GM21360 (cell line): Measurements from ENCODE around the gene FBXL17.

ENCODE experiments used
- ATAC-seq: cut with Tn5 transposase; IDR thresholded peaks from one replicate; pipeline ENCODE4 v1.9.1; 2021; ENCODE audit warnings: mild to moderate bottlenecking, moderate library complexity; ENCODE audit not compliant: unreplicated experiment

The FBXL17 gene

GRCh38 chr5:108255468-108255867 is 126.4 kb downstream of the FBXL17 start:
- ATAC-seq: no peak

- no peak for ATAC-seq
These were observed 130.5 kb downstream of the FBXL17 start for GRCh38 chr5:108251350-108251749.

GRCh38 chr5:108249785-108250426 is 132.0 kb downstream of the FBXL17 start:
- ATAC-seq: no peak

DNA sequence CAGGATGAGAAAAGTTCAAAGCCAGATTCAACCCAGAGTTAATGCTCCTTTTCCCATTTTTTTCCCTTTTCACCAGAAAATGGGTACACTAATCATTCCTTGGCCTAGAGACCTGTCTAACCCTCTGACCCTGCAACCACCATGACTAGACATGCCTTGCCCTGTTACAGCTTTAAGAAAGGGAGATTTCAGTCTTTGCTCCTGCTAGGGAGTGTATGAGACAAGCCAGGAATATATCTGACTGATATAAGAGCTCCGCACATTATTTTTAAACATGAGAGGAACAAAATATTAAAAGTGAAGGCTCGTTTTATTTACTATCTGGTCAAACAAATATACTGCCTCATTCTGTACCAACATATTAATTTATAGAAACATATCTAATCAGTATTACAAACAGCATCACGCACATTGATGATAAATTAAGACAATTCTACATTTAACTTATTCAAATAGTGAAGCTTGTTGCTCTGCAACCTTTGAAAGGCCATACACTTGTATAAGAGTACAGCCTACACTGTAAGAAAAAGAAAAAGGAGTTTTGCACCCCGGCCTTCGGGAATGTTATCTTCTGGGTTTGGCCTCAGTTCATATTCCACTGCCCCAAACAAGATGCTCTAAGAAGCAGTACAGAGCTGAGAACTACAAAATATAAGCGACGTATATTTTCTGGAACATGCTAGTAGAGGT is 132.7 kb downstream of the FBXL17 start:
- ATAC-seq: no peak

DNA sequence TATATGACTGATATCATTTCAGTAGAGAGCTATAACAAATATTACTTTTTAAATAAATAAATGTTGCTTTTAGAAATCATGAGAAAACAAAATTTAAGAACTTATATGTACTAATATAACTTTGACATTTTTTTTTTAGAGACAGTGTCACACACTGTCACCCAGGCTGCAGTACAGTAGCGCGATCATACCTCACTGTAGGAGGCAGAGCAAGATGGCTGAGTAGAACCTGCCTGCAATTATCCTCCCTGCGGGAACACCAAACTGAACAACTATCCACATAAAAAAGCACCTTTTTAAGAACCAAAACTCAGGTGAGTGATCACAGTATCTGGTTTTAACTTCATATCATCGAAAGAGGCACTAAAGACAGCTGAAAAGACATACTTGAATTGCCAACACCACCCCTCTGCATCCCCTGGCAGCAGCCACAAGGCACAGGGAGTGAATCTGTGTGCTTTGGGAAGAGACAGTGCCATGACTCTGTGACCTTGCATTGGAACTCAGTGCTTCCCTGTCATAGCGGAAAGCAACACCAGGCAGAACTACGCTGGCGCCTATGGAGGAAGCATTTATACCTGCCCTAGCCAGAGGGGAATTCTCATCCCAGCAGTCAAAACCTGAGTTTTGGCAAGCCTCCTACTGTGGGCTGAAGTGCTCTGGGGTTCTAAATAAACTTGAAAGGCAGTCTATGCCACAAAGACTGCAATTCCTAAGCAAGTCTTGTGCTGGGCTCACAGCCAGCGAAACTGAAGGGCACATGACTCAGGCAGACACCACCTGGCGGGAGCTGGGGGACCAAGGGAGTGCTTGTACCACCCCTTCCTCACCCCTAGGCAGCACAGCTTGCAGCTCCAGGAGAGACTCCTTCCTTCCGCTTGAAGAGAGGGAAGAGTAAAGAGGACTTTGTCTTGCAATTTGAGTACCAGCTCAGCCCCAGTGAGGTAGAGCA is 142.7 kb downstream of the FBXL17 start:
- no peak for ATAC-seq

- no peak for ATAC-seq
These were observed 143.4 kb downstream of the FBXL17 start for GRCh38 chr5:108238461-108238860.

- ATAC-seq: no peak
These were observed 148.2 kb downstream of the FBXL17 start for GRCh38 chr5:108233617-108234155.

DNA sequence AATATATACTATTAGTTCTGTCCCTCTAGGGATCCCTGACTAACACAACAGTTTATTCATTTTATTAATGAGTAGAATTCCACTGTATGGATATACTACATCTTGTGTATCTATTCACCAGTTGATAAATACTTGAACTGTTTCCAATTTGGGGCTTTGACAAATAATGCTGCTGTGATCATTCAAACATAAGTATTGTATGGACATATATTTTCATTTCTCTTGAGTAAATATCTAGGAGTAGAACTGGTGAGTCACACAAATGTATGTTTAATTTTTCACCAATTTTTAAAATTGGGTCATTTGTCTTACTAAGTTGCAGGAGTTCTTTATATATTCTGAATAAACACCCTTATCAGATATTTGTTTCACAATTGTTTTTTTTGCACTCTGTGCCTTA is 149.1 kb downstream of the FBXL17 start:
- no peak for ATAC-seq

- no peak for ATAC-seq
These were observed 159.9 kb downstream of the FBXL17 start for GRCh38 chr5:108222011-108222410.

DNA sequence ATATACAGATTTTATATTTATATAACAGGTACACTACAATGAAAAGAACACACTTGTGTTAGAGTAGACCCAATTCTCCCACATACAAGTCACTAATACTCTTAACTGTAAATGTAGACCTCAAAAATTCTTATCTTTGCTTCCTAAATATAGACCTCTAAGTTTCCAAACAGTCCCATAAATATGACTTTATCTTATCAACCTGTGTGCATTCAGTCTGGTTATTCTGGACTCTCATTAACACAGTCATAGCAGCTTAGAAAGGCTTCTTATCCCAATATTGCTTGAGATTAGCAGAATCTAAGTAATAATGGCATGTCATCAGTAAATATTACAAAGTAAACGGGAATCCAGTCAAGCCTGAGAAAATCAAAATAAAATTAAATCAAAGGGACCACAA is 161.1 kb downstream of the FBXL17 start:
- ATAC-seq: no peak

DNA sequence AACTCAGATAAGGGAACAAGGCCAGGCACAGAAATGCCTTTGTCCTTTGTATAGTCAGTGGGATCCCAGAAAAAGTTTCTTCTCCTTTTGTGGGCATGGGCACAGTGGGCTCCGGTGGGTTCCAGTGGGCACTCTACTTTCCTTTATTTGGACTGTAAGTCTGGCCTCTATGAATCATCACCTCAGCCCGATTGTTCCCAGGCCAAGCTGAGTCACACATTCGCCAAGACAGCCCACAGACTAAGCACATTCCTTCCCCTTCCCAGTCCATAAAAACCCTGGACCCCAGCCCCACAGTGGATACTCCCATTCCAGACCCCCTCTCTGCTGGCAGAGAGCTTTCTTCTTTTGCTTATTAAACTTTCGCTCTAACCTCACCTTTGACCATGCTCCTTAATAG is 165.0 kb downstream of the FBXL17 start:
- ATAC-seq: no peak

- no peak for ATAC-seq
These were observed 167.0 kb downstream of the FBXL17 start for GRCh38 chr5:108214857-108215256.

- ATAC-seq: no peak
These were observed 169.0 kb downstream of the FBXL17 start for GRCh38 chr5:108212775-108213346.

- ATAC-seq: no peak
These were observed 175.2 kb downstream of the FBXL17 start for GRCh38 chr5:108206707-108207106.

- no peak for ATAC-seq
These were observed 180.2 kb downstream of the FBXL17 start for GRCh38 chr5:108201721-108202120.

DNA sequence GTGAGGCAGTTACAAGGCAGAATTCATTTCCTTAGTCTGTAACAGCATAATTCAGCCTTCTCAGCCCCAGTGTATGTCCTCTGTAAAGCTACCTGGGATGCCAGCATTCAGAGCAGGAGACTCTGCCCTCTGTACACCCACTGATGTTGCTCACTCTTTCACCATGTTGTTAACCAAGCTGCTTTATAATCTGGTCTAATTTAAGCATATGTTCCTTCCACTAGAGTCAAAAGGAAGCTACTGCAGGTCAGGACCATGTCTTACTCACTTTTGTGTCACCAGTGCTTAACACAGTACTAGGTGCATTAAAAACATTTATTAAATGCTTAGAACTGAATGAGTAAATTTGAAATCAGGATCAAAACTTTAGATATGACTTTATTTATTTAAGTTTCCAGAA is 185.6 kb downstream of the FBXL17 start:
- no peak for ATAC-seq

DNA sequence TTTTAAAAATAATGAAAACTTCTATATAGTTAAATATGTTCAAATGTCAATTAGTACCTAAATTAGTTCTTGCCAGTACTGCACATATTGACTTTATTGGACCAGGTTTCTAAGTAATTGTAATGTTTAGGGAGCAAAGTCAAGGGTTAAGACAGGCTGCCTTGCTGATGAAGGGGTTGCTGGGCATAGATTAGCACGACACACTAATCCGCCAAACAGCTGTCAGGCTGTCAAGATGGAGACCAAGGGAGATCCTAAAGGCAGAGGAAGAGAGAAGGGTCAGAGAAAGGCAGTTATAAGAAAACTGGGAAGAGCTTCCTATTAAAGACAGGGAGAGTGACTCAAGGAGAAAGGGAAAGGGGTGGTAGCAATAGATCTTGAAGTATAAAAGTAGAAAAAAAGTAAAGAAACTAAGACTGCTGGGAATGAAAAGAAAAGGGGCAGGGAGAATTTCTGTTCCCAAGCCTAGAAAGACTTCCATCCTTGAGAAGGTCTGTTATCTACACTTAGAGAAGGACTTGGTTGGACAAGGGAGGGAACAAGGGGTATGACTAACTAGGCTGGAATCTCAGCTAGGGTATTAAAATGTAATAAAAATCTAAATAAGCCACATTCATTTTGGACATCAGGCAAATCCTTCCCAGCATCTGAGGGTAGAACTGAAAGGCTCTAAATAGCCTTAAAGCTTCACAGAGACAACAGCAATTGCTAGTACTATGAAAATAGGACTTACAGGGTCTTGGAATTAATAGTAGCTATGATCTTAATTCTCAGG is 188.7 kb downstream of the FBXL17 start:
- ATAC-seq: no peak

- no peak for ATAC-seq
These were observed 197.0 kb downstream of the FBXL17 start for GRCh38 chr5:108184940-108185339.

DNA sequence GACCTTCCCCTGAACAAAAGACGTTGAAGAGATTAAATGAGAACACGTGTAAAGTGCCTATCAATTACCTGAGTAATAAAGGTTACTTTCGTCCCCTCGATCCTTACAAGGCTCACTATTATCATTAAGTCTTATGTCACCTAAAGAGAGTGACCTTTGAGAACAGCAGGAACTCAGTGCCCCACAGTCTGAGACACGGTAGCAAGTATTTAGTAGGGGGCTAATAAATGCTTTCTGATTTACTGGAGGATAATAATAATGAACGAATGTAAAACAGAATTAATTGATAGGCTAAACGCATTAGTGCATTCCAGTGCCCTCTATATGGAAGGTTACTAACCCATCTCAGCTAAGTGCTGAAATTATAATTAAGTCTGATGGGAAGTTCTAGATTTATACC is 199.9 kb downstream of the FBXL17 start:
- no peak for ATAC-seq

DNA sequence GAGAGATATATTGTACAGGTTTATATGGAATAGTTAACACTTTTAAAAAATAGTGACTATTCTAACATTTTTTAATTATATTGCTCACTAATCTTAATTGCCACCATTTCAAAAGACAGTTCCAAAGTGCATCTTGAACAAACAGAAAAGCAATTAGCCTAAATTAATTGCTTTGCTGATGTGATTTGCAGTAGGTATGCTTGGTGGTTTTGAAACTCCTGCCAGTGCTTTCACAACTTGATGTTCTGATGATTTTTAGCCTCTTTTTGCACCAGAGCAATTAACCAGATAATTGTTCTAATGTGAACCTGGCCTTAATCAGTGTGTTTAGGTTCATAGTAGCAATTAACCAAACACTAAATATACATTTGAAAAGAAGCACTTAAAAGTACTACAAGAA is 207.6 kb downstream of the FBXL17 start:
- ATAC-seq: no peak
